ENCODE measurements around the gene IL25. TPM values are rescaled to one million over a fixed set of nuclear protein-coding genes. Genes with fewer than 3 reads are reported as not detected.

Gene IL25
- not detected in 2 replicates for polyA plus RNA-seq

GRCh38 chr14:23372509-23372908 lies at the start of gene IL25:
TSS of gene IL25 (plus strand) at chr14:23372809.

GRCh38 chr14:23352506-23353432 lies 19.8 kb upstream of the IL25 start, which contains the start of gene SLC22A17:
TSS of gene SLC22A17 (minus strand) at chr14:23352887.

GRCh38 chr14:23365036-23365731 lies 7.4 kb upstream of the IL25 start, which contains the start of gene EFS:
TSS of gene EFS (minus strand) at chr14:23365172. CDS start at chr14:23365025, 147 bp downstream.

GRCh38 chr14:23376482-23377197 lies 4.0 kb downstream of the IL25 start, which contains the start of gene CMTM5:
TSS of gene CMTM5 (plus strand) at chr14:23377046. CDS start at chr14:23377252, 206 bp downstream.

GRCh38 chr14:23407516-23408306 lies 35.1 kb downstream of the IL25 start, which contains the start of gene MYH6:
TSS of gene MYH6 (minus strand) at chr14:23408273. CDS start at chr14:23407223, 1,050 bp downstream.

Other genes with a start within 250 kb of the IL25 start
- gene SLC7A8, start 189.1 kb upstream of the IL25 start, polyA plus RNA-seq = 22.0 and 27.0 TPM in 2 replicates
- not detected in 2 replicates for gene RNF212B, start 134.9 kb upstream of the IL25 start, polyA plus RNA-seq
- gene HOMEZ, start 86.7 kb upstream of the IL25 start, polyA plus RNA-seq = 1.2 and 5.5 TPM in 2 replicates
- gene PPP1R3E, start 70.0 kb upstream of the IL25 start, polyA plus RNA-seq = 37.3 and 59.4 TPM in 2 replicates
- gene BCL2L2, start 66.0 kb upstream of the IL25 start, polyA plus RNA-seq = 10.8 and 11.4 TPM in 2 replicates
- gene PABPN1, start 51.4 kb upstream of the IL25 start, polyA plus RNA-seq = 52.3 and 57.9 TPM in 2 replicates
- gene SLC22A17, start 19.9 kb upstream of the IL25 start, polyA plus RNA-seq = 46.4 and 58.9 TPM in 2 replicates
- 0.16 and 0.21 TPM in 2 replicates for gene EFS, start 7.6 kb upstream of the IL25 start, polyA plus RNA-seq
- gene CMTM5, start 4.2 kb downstream of the IL25 start, polyA plus RNA-seq = not detected in 2 replicates
- gene MYH6, start 35.5 kb downstream of the IL25 start, polyA plus RNA-seq = not detected in 2 replicates
- not detected in 2 replicates for gene MYH7, start 62.9 kb downstream of the IL25 start, polyA plus RNA-seq
- 77.3 and 118 TPM in 2 replicates for gene NGDN, start 96.9 kb downstream of the IL25 start, polyA plus RNA-seq
- 1.7 and 2.7 TPM in 2 replicates for gene ZFHX2, start 179.0 kb downstream of the IL25 start, polyA plus RNA-seq
- 6.7 and 16.0 TPM in 2 replicates for gene THTPA, start 183.5 kb downstream of the IL25 start, polyA plus RNA-seq
- 7.7 and 8.5 TPM in 2 replicates for gene AP1G2, start 195.0 kb downstream of the IL25 start, polyA plus RNA-seq
- 1.1 and 8.0 TPM in 2 replicates for gene JPH4, start 206.0 kb downstream of the IL25 start, polyA plus RNA-seq